HEK293 (cell line): ENCODE measurements around the gene ZYG11B.
A peak's percentile ranks its signal among the peaks of the same experiment; 100 is the strongest.

ENCODE experiments used
- HOXA7 ChIP-seq: sonication (generic); formaldehyde crosslinking; IDR thresholded peaks from 2 replicates; pipeline ENCODE4 v1.8.1; 2022; ENCODE audit warnings: missing genetic modification reagents, borderline replicate concordance
- KLF1 ChIP-seq: fragments of 450-650 bp; formaldehyde crosslinking; IDR thresholded peaks from 2 replicates; pipeline ENCODE4 v1.5.1; 2016; ENCODE audit warnings: missing biosample characterization, missing genetic modification characterization
- KLF16 ChIP-seq: fragments of 450-650 bp; formaldehyde crosslinking; IDR thresholded peaks from 2 replicates; pipeline ENCODE4 v1.5.1; 2017; ENCODE audit warnings: missing biosample characterization, missing genetic modification characterization
- KLF17 ChIP-seq: fragments of 450-650 bp; formaldehyde crosslinking; IDR thresholded peaks from 2 replicates; pipeline ENCODE4 v1.5.1; 2016; ENCODE audit warnings: missing biosample characterization, missing genetic modification characterization
- MEIS1 ChIP-seq: sonication (generic); formaldehyde crosslinking; IDR thresholded peaks from 2 replicates; pipeline ENCODE4 v1.8.1; 2022; ENCODE audit warnings: missing genetic modification reagents, mild to moderate bottlenecking, borderline replicate concordance
- PRDM1 ChIP-seq: fragments of 450-650 bp; formaldehyde crosslinking; IDR thresholded peaks from 2 replicates; pipeline ENCODE4; 2016; ENCODE audit warnings: missing biosample characterization, missing genetic modification characterization
- SCRT1 ChIP-seq: fragments of 450-650 bp; formaldehyde crosslinking; IDR thresholded peaks from 2 replicates; pipeline ENCODE4 v1.5.1; 2016; ENCODE audit warnings: missing biosample characterization, missing genetic modification characterization, borderline replicate concordance
- SCRT2 ChIP-seq: fragments of 450-650 bp; formaldehyde crosslinking; IDR thresholded peaks from 2 replicates; pipeline ENCODE4 v1.5.1; 2016; ENCODE audit warnings: missing biosample characterization, missing genetic modification characterization
- SETDB1 ChIP-seq: IDR thresholded peaks from one replicate; pipeline ENCODE4 v1.6.1; 2017; ENCODE audit warnings: mild to moderate bottlenecking, low read length, moderate library complexity, mixed read lengths; ENCODE audit not compliant: insufficient read length
- TRIM28 ChIP-seq: IDR thresholded peaks from 2 replicates; pipeline ENCODE4 v1.6.1; 2011; ENCODE audit warnings: low read length, control low read depth, borderline replicate concordance
- ZBTB10 ChIP-seq: fragments of 450-650 bp; formaldehyde crosslinking; IDR thresholded peaks from 2 replicates; pipeline ENCODE4 v1.5.1; 2016; ENCODE audit warnings: missing biosample characterization, missing genetic modification characterization
- ZBTB17 ChIP-seq: fragments of 450-650 bp; formaldehyde crosslinking; IDR thresholded peaks from 2 replicates; pipeline ENCODE4 v1.5.1; 2016; ENCODE audit warnings: missing biosample characterization, missing genetic modification characterization
- ZBTB8A ChIP-seq: fragments of 450-650 bp; formaldehyde crosslinking; IDR thresholded peaks from 2 replicates; pipeline ENCODE4 v1.5.1; 2016; ENCODE audit warnings: missing biosample characterization, missing genetic modification characterization
- ZFHX2 ChIP-seq: fragments of 450-650 bp; formaldehyde crosslinking; conservative IDR thresholded peaks from 2 replicates; pipeline ENCODE4 v1.5.1; 2016; ENCODE audit warnings: missing biosample characterization, missing genetic modification characterization
- ZFP69B ChIP-seq: fragments of 450-650 bp; formaldehyde crosslinking; IDR thresholded peaks from 2 replicates; pipeline ENCODE4 v1.5.1; 2016; ENCODE audit warnings: missing biosample characterization, missing genetic modification characterization
- ZNF112 ChIP-seq: fragments of 450-650 bp; formaldehyde crosslinking; IDR thresholded peaks from 2 replicates; pipeline ENCODE4 v1.5.0; 2017; ENCODE audit warnings: missing biosample characterization, missing genetic modification characterization
- ZNF121 ChIP-seq: fragments of 450-650 bp; formaldehyde crosslinking; IDR thresholded peaks from 2 replicates; pipeline ENCODE4 v1.5.1; 2016; ENCODE audit warnings: missing biosample characterization, missing genetic modification characterization
- ZNF133 ChIP-seq: fragments of 450-650 bp; formaldehyde crosslinking; IDR thresholded peaks from 2 replicates; pipeline ENCODE4 v1.5.1; 2016; ENCODE audit warnings: missing biosample characterization, missing genetic modification characterization
- ZNF157 ChIP-seq: fragments of 450-650 bp; formaldehyde crosslinking; IDR thresholded peaks from 2 replicates; pipeline ENCODE4 v1.5.1; 2016; ENCODE audit warnings: missing biosample characterization, missing genetic modification characterization
- ZNF2 ChIP-seq: fragments of 450-650 bp; formaldehyde crosslinking; IDR thresholded peaks from 2 replicates; pipeline ENCODE4 v1.5.1; 2016; ENCODE audit warnings: missing biosample characterization, missing genetic modification characterization
- ZNF214 ChIP-seq: fragments of 450-650 bp; formaldehyde crosslinking; IDR thresholded peaks from 2 replicates; pipeline ENCODE4 v1.5.1; 2017; ENCODE audit warnings: missing biosample characterization, mild to moderate bottlenecking, missing genetic modification characterization, borderline replicate concordance
- ZNF274 ChIP-seq, 2 experiments: fragments of 200-500 bp in 1 of 2; fragments of 450-650 bp in 1 of 2; sonication (Bioruptor generic) in 1 of 2; formaldehyde crosslinking in 1 of 2; IDR thresholded peaks; 2 replicates each; pipeline versions ENCODE4 v1.5.1 to v1.6.1; 2014 to 2016; ENCODE audit warnings: borderline replicate concordance in 1 of 2, inconsistent platforms in 1 of 2, low read length in 1 of 2, missing biosample characterization in 1 of 2, missing genetic modification characterization in 1 of 2
- ZNF302 ChIP-seq: fragments of 450-650 bp; formaldehyde crosslinking; IDR thresholded peaks from 2 replicates; pipeline ENCODE4 v1.5.1; 2016; ENCODE audit warnings: missing biosample characterization, missing genetic modification characterization, low read depth
- ZNF530 ChIP-seq: fragments of 450-650 bp; formaldehyde crosslinking; IDR thresholded peaks from 2 replicates; pipeline ENCODE4 v1.5.1; 2016; ENCODE audit warnings: low read depth, missing biosample characterization, missing genetic modification characterization
- ZNF549 ChIP-seq: fragments of 450-650 bp; IDR thresholded peaks from 2 replicates; pipeline ENCODE4 v1.5.1; 2018; ENCODE audit warnings: missing biosample characterization, missing genetic modification characterization, mild to moderate bottlenecking, inconsistent platforms, moderate library complexity
- ZNF596 ChIP-seq: fragments of 450-650 bp; IDR thresholded peaks from 2 replicates; pipeline ENCODE4 v1.5.0; 2018; ENCODE audit warnings: missing biosample characterization, mild to moderate bottlenecking, missing genetic modification characterization, moderate library complexity
- ZNF600 ChIP-seq: fragments of 450-650 bp; formaldehyde crosslinking; IDR thresholded peaks from 2 replicates; pipeline ENCODE4 v1.5.1; 2016; ENCODE audit warnings: missing biosample characterization, missing genetic modification characterization
- ZNF639 ChIP-seq: fragments of 450-650 bp; formaldehyde crosslinking; IDR thresholded peaks from 2 replicates; pipeline ENCODE4 v1.5.1; 2016; ENCODE audit warnings: missing biosample characterization, missing genetic modification characterization
- ZNF645 ChIP-seq: fragments of 450-650 bp; formaldehyde crosslinking; IDR thresholded peaks from 2 replicates; pipeline ENCODE4; 2016; ENCODE audit warnings: missing biosample characterization, missing genetic modification characterization
- ZNF677 ChIP-seq: fragments of 450-650 bp; IDR thresholded peaks from 2 replicates; pipeline ENCODE4 v1.5.0; 2018; ENCODE audit warnings: missing biosample characterization, mild to moderate bottlenecking, missing genetic modification characterization, moderate library complexity
- ZNF791 ChIP-seq: fragments of 450-650 bp; formaldehyde crosslinking; IDR thresholded peaks from 2 replicates; pipeline ENCODE4 v1.5.1; 2016; ENCODE audit warnings: missing biosample characterization, missing genetic modification characterization
- ZNF830 ChIP-seq: fragments of 450-650 bp; IDR thresholded peaks from 2 replicates; pipeline ENCODE4 v1.5.0; 2018; ENCODE audit warnings: missing biosample characterization, missing genetic modification characterization, low read depth, mild to moderate bottlenecking, moderate library complexity
- ZSCAN16 ChIP-seq: fragments of 450-650 bp; formaldehyde crosslinking; IDR thresholded peaks from 2 replicates; pipeline ENCODE4 v1.5.1; 2016; ENCODE audit warnings: missing biosample characterization, missing genetic modification characterization
- ZSCAN18 ChIP-seq: fragments of 450-650 bp; formaldehyde crosslinking; IDR thresholded peaks from 2 replicates; pipeline ENCODE4 v1.5.1; 2016; ENCODE audit warnings: missing biosample characterization, missing genetic modification characterization

Gene ZYG11B

GRCh38 chr1:52842643-52843310, 116.5 kb downstream of the ZYG11B start, which contains the start of gene ZYG11A (continued):
- TF ChIP-seq SCRT2, result peak; percentile 26; the same call in 1 of the 2 replicates
- TF ChIP-seq SETDB1, result no peak
- TF ChIP-seq ZNF830 (tag by site-specific recombination), result no peak
- no peak for TF ChIP-seq ZNF157 (tag by site-specific recombination)
- TF ChIP-seq PRDM1 (tag by site-specific recombination), result no peak
- TF ChIP-seq ZNF2 (tag by site-specific recombination), result no peak; the same call in none of the 2 replicates
- TF ChIP-seq ZNF791 (tag by site-specific recombination), result no peak
- TF ChIP-seq ZFP69B, result no peak; the same call in 1 of the 2 replicates
- TF ChIP-seq ZNF600 (tag by site-specific recombination), result peak; percentile 87
- TF ChIP-seq ZNF274 (IDR thresholded peaks at IDR 0.05; ENCODE audit: low read length), result no peak
- TF ChIP-seq ZNF274 (tag by site-specific recombination; IDR thresholded peaks at IDR 0.05; ENCODE audit: borderline replicate concordance), result no peak
- 0 out of 2 replicates have a peak, but pooled peaks have one; percentile 22 for TF ChIP-seq ZSCAN16 (tag by site-specific recombination)
- peak; percentile 53 for TF ChIP-seq ZFHX2
- TF ChIP-seq KLF16 (tag by site-specific recombination), result peak; percentile 89
- no peak for TF ChIP-seq ZNF645
- no peak for TF ChIP-seq ZNF677
- TF ChIP-seq KLF17 (tag by site-specific recombination), result peak; percentile 75
- peak; percentile 85 for TF ChIP-seq ZBTB17 (tag by site-specific recombination)
- TF ChIP-seq ZNF112 (tag by site-specific recombination), result no peak
- 0 out of 2 replicates have a peak, but pooled peaks have one; percentile 4 for TF ChIP-seq MEIS1
- TF ChIP-seq ZNF530, result no peak
- TF ChIP-seq TRIM28, result peak; percentile 13; the same call in 1 of the 2 replicates
- peak; percentile 55 for TF ChIP-seq ZNF596 (tag by site-specific recombination)
- no peak for TF ChIP-seq ZNF639 (tag by site-specific recombination)
- TF ChIP-seq ZNF214 (tag by site-specific recombination), result no peak
- peak; percentile 88 for TF ChIP-seq KLF1 (tag by site-specific recombination)
- no peak for TF ChIP-seq ZNF549 (tag by site-specific recombination)
- peak; percentile 99 for TF ChIP-seq ZBTB8A (tag by site-specific recombination)
- TF ChIP-seq SCRT1, result no peak
- no peak for TF ChIP-seq ZNF133 (tag by site-specific recombination)
- TF ChIP-seq ZNF121 (tag by site-specific recombination), result peak; percentile 34; the same call in 1 of the 2 replicates
- no peak for TF ChIP-seq HOXA7
- no peak for TF ChIP-seq ZSCAN18
- peak; percentile 50 for TF ChIP-seq ZBTB10 (tag by site-specific recombination)
- TF ChIP-seq ZNF302, result no peak
